NT2/D1 (cell line): Measurements from ENCODE around the gene ATP1A2.

Source experiments
- YY1 ChIP-seq: IDR thresholded peaks from 2 replicates; pipeline ENCODE4 v1.6.1; 2011; ENCODE audit not compliant: insufficient read length, insufficient read depth
- ZNF274 ChIP-seq: IDR thresholded peaks from 2 replicates; pipeline ENCODE4 v1.6.1; 2011; ENCODE audit warnings: mild to moderate bottlenecking, low read depth, low read length

GRCh38 chr1:160156361-160156760 lies 40.8 kb downstream of the ATP1A2 start:
- TF ChIP-seq YY1 = no peak
- TF ChIP-seq ZNF274 = no peak
